ENCODE data around the gene ATP6V0A4.

The ATP6V0A4 gene

GRCh38 chr7:138833596-138833995, 35.6 kb upstream of the ATP6V0A4 start:
- H3K27me3 ChIP-seq (ENCODE audit: insufficient read depth, low read depth): no peaks in the 10 kb centered on the region
- H2AFZ ChIP-seq (ENCODE audit: low read depth): no peak overlapping the region
- no peak overlapping the region for H3K27ac ChIP-seq
- H3K9ac ChIP-seq: no peak overlapping the region
- no peak overlapping the region for H3K4me2 ChIP-seq
- no peak overlapping the region for H3K4me3 ChIP-seq (IDR thresholded peaks at IDR 0.05; ENCODE audit: insufficient read depth, low read depth, low read length)
- no peaks in the 10 kb centered on the region for H4K20me1 ChIP-seq (ENCODE audit: insufficient read depth)
- no peak for TF ChIP-seq CTCF (conservative IDR thresholded peaks at IDR 0.05; ENCODE audit: low read depth, low read length)
- H3K4me1 ChIP-seq (ENCODE audit: low read depth, poor library complexity, severe bottlenecking): no peaks in the 10 kb centered on the region
- no peaks in the 10 kb centered on the region for H3K79me2 ChIP-seq (ENCODE audit: insufficient read depth, low read depth)
- no peaks in the 10 kb centered on the region for H3K36me3 ChIP-seq (ENCODE audit: insufficient read depth)

DNA sequence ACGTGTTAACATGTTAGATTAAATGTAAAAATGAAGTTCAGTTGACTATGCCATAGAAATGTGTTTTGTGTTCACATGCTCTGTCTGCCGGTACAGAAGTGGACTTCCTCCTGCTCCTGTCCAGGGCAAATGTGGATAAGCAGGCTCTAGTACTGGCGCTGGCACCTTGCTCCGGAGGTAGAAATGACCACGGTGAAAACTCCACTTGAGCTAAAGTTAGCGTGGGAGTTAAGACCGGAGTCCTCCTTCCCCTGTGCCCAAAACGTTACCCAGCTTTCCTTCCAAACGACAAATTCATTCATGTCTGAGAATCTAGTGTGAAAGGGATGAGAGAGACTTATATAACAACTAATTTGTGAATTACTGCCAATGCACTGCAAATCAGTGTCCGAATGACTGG, 35.0 kb upstream of the ATP6V0A4 start:
- H3K36me3 ChIP-seq (ENCODE audit: insufficient read depth): no peaks in the 10 kb centered on the region
- H3K9ac ChIP-seq: no peak overlapping the region
- no peaks in the 10 kb centered on the region for H3K79me2 ChIP-seq (ENCODE audit: insufficient read depth, low read depth)
- no peaks in the 10 kb centered on the region for H3K27me3 ChIP-seq (ENCODE audit: insufficient read depth, low read depth)
- H4K20me1 ChIP-seq (ENCODE audit: insufficient read depth): no peaks in the 10 kb centered on the region
- H3K4me3 ChIP-seq (IDR thresholded peaks at IDR 0.05; ENCODE audit: insufficient read depth, low read depth, low read length): no peak overlapping the region
- no peak for TF ChIP-seq CTCF (conservative IDR thresholded peaks at IDR 0.05; ENCODE audit: low read depth, low read length)
- no peak overlapping the region for H2AFZ ChIP-seq (ENCODE audit: low read depth)
- no peak overlapping the region for H3K27ac ChIP-seq
- H3K4me1 ChIP-seq (ENCODE audit: low read depth, poor library complexity, severe bottlenecking): no peaks in the 10 kb centered on the region
- H3K4me2 ChIP-seq: no peak overlapping the region

GRCh38 chr7:138829335-138829734, 31.3 kb upstream of the ATP6V0A4 start:
- Histone ChIP-seq H3K79me2 (ENCODE audit: insufficient read depth, low read depth) (no peaks in the 10 kb centered on the region), H3K4me1 (ENCODE audit: low read depth, poor library complexity, severe bottlenecking) (no peaks in the 10 kb centered on the region), H2AFZ (ENCODE audit: low read depth) (no peak overlapping the region), H3K4me2 (no peak overlapping the region), H3K27me3 (ENCODE audit: insufficient read depth, low read depth) (no peaks in the 10 kb centered on the region), H3K4me3 (IDR thresholded peaks at IDR 0.05; ENCODE audit: insufficient read depth, low read depth, low read length) (no peak overlapping the region), H3K27ac (no peak overlapping the region), H3K9ac (no peak overlapping the region), H3K36me3 (ENCODE audit: insufficient read depth) (no peaks in the 10 kb centered on the region), H4K20me1 (ENCODE audit: insufficient read depth) (no peaks in the 10 kb centered on the region)
- no peak for TF ChIP-seq CTCF (conservative IDR thresholded peaks at IDR 0.05; ENCODE audit: low read depth, low read length)

DNA sequence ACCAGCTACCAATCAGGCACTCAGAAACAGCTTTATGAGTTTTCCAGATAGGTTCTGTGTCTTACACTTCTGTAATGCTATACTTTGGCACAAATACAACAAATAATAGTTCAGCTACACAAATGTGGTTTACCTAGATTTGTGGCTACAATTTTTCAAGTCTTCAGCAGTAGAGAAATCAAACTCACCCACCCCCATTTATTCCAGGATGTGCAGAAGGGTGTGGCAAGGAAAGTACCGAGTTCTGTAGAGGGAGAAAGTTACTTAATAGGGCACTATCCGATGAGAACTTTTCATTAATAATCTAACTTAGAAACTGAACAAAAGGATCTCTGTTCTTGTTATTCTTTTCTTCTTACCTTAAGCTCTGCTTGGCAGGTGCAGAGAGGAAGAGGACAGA, 30.3 kb upstream of the ATP6V0A4 start:
- no peaks in the 10 kb centered on the region for H3K27me3 ChIP-seq (ENCODE audit: insufficient read depth, low read depth)
- no peak overlapping the region for H3K27ac ChIP-seq
- no peaks in the 10 kb centered on the region for H3K36me3 ChIP-seq (ENCODE audit: insufficient read depth)
- no peak overlapping the region for H3K9ac ChIP-seq
- H3K4me1 ChIP-seq (ENCODE audit: low read depth, poor library complexity, severe bottlenecking): no peaks in the 10 kb centered on the region
- no peak overlapping the region for H3K4me3 ChIP-seq (IDR thresholded peaks at IDR 0.05; ENCODE audit: insufficient read depth, low read depth, low read length)
- no peaks in the 10 kb centered on the region for H3K79me2 ChIP-seq (ENCODE audit: insufficient read depth, low read depth)
- H4K20me1 ChIP-seq (ENCODE audit: insufficient read depth): no peaks in the 10 kb centered on the region
- H3K4me2 ChIP-seq: no peak overlapping the region
- no peak overlapping the region for H2AFZ ChIP-seq (ENCODE audit: low read depth)
- no peak for TF ChIP-seq CTCF (conservative IDR thresholded peaks at IDR 0.05; ENCODE audit: low read depth, low read length)
